Tongue (tissue), 2 donors: ENCODE results near the gene FHDC1. TPM values are rescaled to one million over a fixed set of nuclear protein-coding genes. Genes with fewer than 3 reads are reported as not detected.
A peak's percentile ranks its signal among the peaks of the same experiment; 100 is the strongest.

Experiments used
- DNase-seq: peaks from one replicate; pipeline ENCODE4 v3.0.0-alpha.2; 2015
- total RNA-seq: library from RNA; depleted of rRNA; stranded (reverse); fragments of >200 nt; gene quantifications from one replicate; pipeline ENCODE4 v1.2.3, GENCODE V29; 2014

FHDC1 gene
- total RNA-seq, 1 donor from 2014 or later, result 9.9 TPM

- no peak for DNase-seq
Measured at GRCh38 chr4:152981278-152981677, 45.2 kb downstream of the FHDC1 start.

GRCh38 chr4:152981842-152982241 lies 45.7 kb downstream of the FHDC1 start:
- DNase-seq, result no peak

- DNase-seq, result no peak
Measured at GRCh38 chr4:152983221-152983620, 47.1 kb downstream of the FHDC1 start.

GRCh38 chr4:152983774-152984411 lies 47.8 kb downstream of the FHDC1 start:
- no peak for DNase-seq

- DNase-seq, result no peak
Measured at GRCh38 chr4:152988721-152989553, 52.8 kb downstream of the FHDC1 start.

GRCh38 chr4:152989554-152989970 lies 53.4 kb downstream of the FHDC1 start:
- no peak for DNase-seq

GRCh38 chr4:152990471-152991131 lies 54.5 kb downstream of the FHDC1 start:
- DNase-seq, result no peak

GRCh38 chr4:152991398-152991797 lies 55.3 kb downstream of the FHDC1 start:
- no peak for DNase-seq

GRCh38 chr4:152992027-152992426 lies 55.9 kb downstream of the FHDC1 start:
- DNase-seq, result no peak

GRCh38 chr4:152992466-152992865 lies 56.3 kb downstream of the FHDC1 start:
- DNase-seq, result no peak

- no peak for DNase-seq
Measured at GRCh38 chr4:152994038-152994437, 57.9 kb downstream of the FHDC1 start.

GRCh38 chr4:152996111-152996571 lies 60.0 kb downstream of the FHDC1 start:
- peak; percentile 40 for DNase-seq

- no peak for DNase-seq
Measured at GRCh38 chr4:152996672-152997071, 60.5 kb downstream of the FHDC1 start.

GRCh38 chr4:152997288-152997687 lies 61.2 kb downstream of the FHDC1 start:
- DNase-seq, result no peak

- peak; percentile 38 for DNase-seq
Measured at GRCh38 chr4:152997771-152998487, 61.8 kb downstream of the FHDC1 start.

GRCh38 chr4:152998861-152999260 lies 62.7 kb downstream of the FHDC1 start:
- DNase-seq, result no peak

GRCh38 chr4:152999346-153000075 lies 63.4 kb downstream of the FHDC1 start:
- no peak for DNase-seq

- no peak for DNase-seq
Measured at GRCh38 chr4:153000076-153000420, 63.9 kb downstream of the FHDC1 start.

GRCh38 chr4:153001626-153002025 lies 65.5 kb downstream of the FHDC1 start:
- no peak for DNase-seq

- no peak for DNase-seq
Measured at GRCh38 chr4:153002110-153002509, 66.0 kb downstream of the FHDC1 start.

GRCh38 chr4:153004081-153004850 lies 68.1 kb downstream of the FHDC1 start:
- no peak for DNase-seq
